GM23248 (cell line): ENCODE data around the gene MAP1B. TPM values are rescaled to one million over a fixed set of nuclear protein-coding genes. Genes with fewer than 3 reads are reported as not detected.
A peak's percentile ranks its signal among the peaks of the same experiment; 100 is the strongest.

ENCODE experiments used
- DNase-seq: peaks from one replicate; pipeline ENCODE4 v3.0.0-alpha.2; 2015
- H2AFZ ChIP-seq: fragments of 200-600 bp; sonication (generic); 2 replicates; pipeline ENCODE4 v1.6.1; 2016; ENCODE audit warnings: antibody characterized with exemption
- H3F3A ChIP-seq: fragments of 200-600 bp; sonication (generic); 2 replicates; pipeline ENCODE4 v1.6.1; 2016; ENCODE audit warnings: mild to moderate bottlenecking, antibody characterized with exemption, mixed run types; ENCODE audit not compliant: insufficient read depth
- H3K27ac ChIP-seq: fragments of 200-600 bp; sonication (generic); 2 replicates; pipeline ENCODE4 v1.5.1; 2016; ENCODE audit warnings: mild to moderate bottlenecking
- H3K27me3 ChIP-seq: fragments of 200-600 bp; sonication (generic); replicated peaks from 2 replicates; pipeline ENCODE4 v1.6.1; 2016; ENCODE audit warnings: mild to moderate bottlenecking; ENCODE audit not compliant: insufficient read depth
- H3K36me3 ChIP-seq: fragments of 200-600 bp; sonication (generic); 2 replicates; pipeline ENCODE4 v1.6.1; 2016; ENCODE audit warnings: low read depth, mild to moderate bottlenecking
- H3K4me1 ChIP-seq: fragments of 200-600 bp; sonication (generic); 2 replicates; pipeline ENCODE4 v1.6.1; 2016; ENCODE audit warnings: mild to moderate bottlenecking; ENCODE audit not compliant: insufficient read depth
- H3K4me2 ChIP-seq: fragments of 200-600 bp; sonication (generic); one replicate; pipeline ENCODE4 v1.6.1; 2016; ENCODE audit warnings: mild to moderate bottlenecking; ENCODE audit not compliant: unreplicated experiment
- H3K4me3 ChIP-seq: fragments of 200-600 bp; sonication (generic); 2 replicates; pipeline ENCODE4 v1.5.1; 2016; ENCODE audit warnings: mild to moderate bottlenecking
- H3K79me2 ChIP-seq: fragments of 200-600 bp; sonication (generic); 2 replicates; pipeline ENCODE4 v1.6.1; 2016; ENCODE audit warnings: mild to moderate bottlenecking; ENCODE audit not compliant: insufficient read depth
- H3K9ac ChIP-seq: fragments of 200-600 bp; sonication (generic); 2 replicates; pipeline ENCODE4 v1.6.1; 2016; ENCODE audit warnings: mild to moderate bottlenecking
- H3K9me2 ChIP-seq: fragments of 200-600 bp; sonication (generic); 2 replicates; pipeline ENCODE4 v1.6.1; 2016; ENCODE audit warnings: mixed run types, mild to moderate bottlenecking, moderate library complexity; ENCODE audit not compliant: insufficient read depth
- H3K9me3 ChIP-seq: fragments of 200-600 bp; sonication (generic); one replicate; pipeline ENCODE4 v1.6.1; 2017; ENCODE audit warnings: low read depth
- H4K20me1 ChIP-seq: fragments of 200-600 bp; sonication (generic); 2 replicates; pipeline ENCODE4 v1.6.0; 2016; ENCODE audit not compliant: insufficient read depth
- EZH2 ChIP-seq: fragments of 200-600 bp; sonication (generic); IDR thresholded peaks from 2 replicates; pipeline ENCODE4 v1.6.1; 2018; ENCODE audit warnings: antibody characterized with exemption, mild to moderate bottlenecking; ENCODE audit not compliant: insufficient read depth, poor library complexity, severe bottlenecking
- EZH2phosphoT487 ChIP-seq: fragments of 200-600 bp; sonication (generic); IDR thresholded peaks from 2 replicates; pipeline ENCODE4 v1.6.1; 2018; ENCODE audit warnings: antibody characterized with exemption, moderate library complexity, mild to moderate bottlenecking, low read depth; ENCODE audit not compliant: insufficient read depth
- WGBS, 2 experiments: methylation state at CpG; one replicate each; pipeline ENCODE4 v1.1.6; 2015 to 2017; ENCODE audit warnings: low lambda C conversion rate in 2 of 2, low coverage in 1 of 2; ENCODE audit errors: missing lambda C conversion rate in 2 of 2; 5-methylcytosine and 5-hydroxymethylcytosine counted together
- in situ Hi-C: fragments of 300-500 bp; cut with MboI; formaldehyde crosslinking; loops from 2 replicates; pipeline ENCODE4 v1.15.0; 2020
- polyA plus RNA-seq: library from polyadenylated mRNA; unstranded; fragments of >200 nt; fragmentation: Nextera tagmentation; extraction: Ambion mirVana; gene quantifications from 2 replicates; pipeline ENCODE4 v1.2.1, GENCODE V29; 2016
- total RNA-seq: library from RNA; depleted of rRNA; stranded (reverse); fragments of >200 nt; shearing (Covaris generic); gene quantifications from 2 replicates; pipeline ENCODE4 v1.2.3, GENCODE V29; 2014

MAP1B gene
- total and polyA plus RNA-seq, 2 experiments from 2014 or later: 149 to 267 TPM

DNA sequence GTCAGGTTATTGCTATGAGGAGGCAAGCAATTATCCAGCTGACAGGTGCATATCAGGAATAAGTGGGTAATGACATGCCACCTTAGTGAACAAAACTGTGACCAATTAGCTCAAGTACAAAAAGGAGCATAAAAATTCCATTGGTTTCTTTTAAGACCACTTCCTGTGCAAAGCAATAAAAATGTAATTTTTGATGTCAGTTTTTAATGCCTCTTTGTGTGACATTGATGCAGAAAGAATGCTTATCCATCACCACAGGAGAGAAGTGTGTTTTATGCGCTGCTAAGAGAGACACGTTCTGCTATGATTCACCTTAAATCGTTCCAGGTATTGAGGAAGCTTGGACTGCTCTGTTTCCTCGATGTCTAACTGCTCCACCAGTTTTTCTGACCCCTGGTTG lies 116.1 kb downstream of the MAP1B start:
- TF ChIP-seq EZH2phosphoT487: no peak
- no peak for TF ChIP-seq EZH2
- H3K9me3 ChIP-seq: no peaks in the 10 kb centered on the region

DNA sequence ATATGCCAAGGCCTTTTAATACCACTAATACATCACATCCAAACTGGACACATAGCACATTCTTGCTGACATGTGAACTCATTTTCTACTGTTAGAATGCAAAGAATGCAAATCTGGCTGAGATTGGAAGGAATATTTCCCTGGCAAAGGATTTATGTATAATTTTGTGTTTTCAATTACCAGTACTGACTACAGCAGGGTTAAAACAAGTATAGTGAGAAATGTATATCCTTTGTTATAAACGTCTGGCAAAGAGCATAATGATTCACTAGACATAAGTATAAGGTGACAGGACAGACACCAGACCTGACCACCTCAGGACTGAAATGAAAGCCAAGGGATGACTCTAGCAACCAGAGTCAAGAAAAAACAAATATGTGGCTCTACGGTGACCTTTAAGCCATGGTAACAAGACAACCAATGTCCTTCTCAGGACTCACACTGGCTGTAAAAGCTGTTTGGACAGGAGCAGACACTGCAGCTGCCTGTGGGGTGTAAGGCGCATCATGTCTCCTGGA lies 117.7 kb downstream of the MAP1B start:
- TF ChIP-seq EZH2 (no peak), EZH2phosphoT487 (0 out of 2 replicates have a peak, but pooled peaks have one; percentile 44)
- DNase-seq: peak; percentile 75
- peak overlapping the region; percentile 74 for H3K27ac ChIP-seq
- peak overlapping the region; percentile 37 for H3K9ac ChIP-seq
- in situ Hi-C loops: no loop called here
- peaks cover 21% of the 10 kb centered on the region for H3K36me3 ChIP-seq
- WGBS, 2 experiments: 56 to 60% methylated on average over 3 of the region's 3 CpGs
- H3K4me2 ChIP-seq: peak overlapping the region; percentile 50
- H3K27me3 ChIP-seq: no peaks in the 10 kb centered on the region
- no peaks in the 10 kb centered on the region for H3K9me3 ChIP-seq
- H4K20me1 ChIP-seq: no peaks in the 10 kb centered on the region
- H3K9me2 ChIP-seq: no peaks in the 10 kb centered on the region
- H3K4me3 ChIP-seq: no peak overlapping the region; the same call in 1 of the 2 replicates
- no peaks in the 10 kb centered on the region for H3K79me2 ChIP-seq
- no peak overlapping the region for H2AFZ ChIP-seq
- H3F3A ChIP-seq: peaks cover 11% of the 10 kb centered on the region
- H3K4me1 ChIP-seq: peaks cover 14% of the 10 kb centered on the region

More for the DNA sequence above, 116.1 kb downstream of the MAP1B start:
- Histone ChIP-seq H3F3A (peaks cover 11% of the 10 kb centered on the region), H3K27ac (no peak overlapping the region), H3K4me3 (no peak overlapping the region), H3K4me2 (no peak overlapping the region), H3K4me1 (peaks cover 14% of the 10 kb centered on the region), H3K36me3 (peaks cover 21% of the 10 kb centered on the region), H3K9me2 (no peaks in the 10 kb centered on the region), H3K79me2 (no peaks in the 10 kb centered on the region), H3K9ac (no peak overlapping the region), H3K27me3 (no peaks in the 10 kb centered on the region), H4K20me1 (no peaks in the 10 kb centered on the region), H2AFZ (no peak overlapping the region)
- no peak for DNase-seq
- in situ Hi-C loops: no loop called here
- WGBS, 2 experiments: 88 to 89% methylated on average over 4 of the region's 4 CpGs

DNA sequence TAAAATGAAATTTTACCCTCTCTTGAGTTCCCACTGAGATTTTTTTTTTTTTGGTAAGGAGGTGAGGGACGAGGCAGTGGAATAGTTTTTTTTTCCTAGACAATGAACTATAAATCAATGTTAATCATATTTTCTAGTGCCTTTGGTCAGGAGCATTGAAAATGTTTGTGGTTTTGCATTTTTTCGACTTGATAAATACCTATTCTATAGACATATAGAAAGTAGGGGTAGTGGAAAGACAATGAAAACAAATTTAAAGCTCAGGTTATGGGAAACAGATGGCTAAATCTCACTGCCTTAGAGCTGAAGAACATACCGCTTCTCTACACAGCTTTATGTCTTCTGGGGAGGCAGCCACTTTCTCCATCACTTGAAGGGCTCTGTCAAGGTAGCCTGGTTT lies 118.5 kb downstream of the MAP1B start:
- in situ Hi-C loops: no loop called here
- no peaks in the 10 kb centered on the region for H3K9me3 ChIP-seq
- no peaks in the 10 kb centered on the region for H3K9me2 ChIP-seq
- H3K27ac ChIP-seq: peak overlapping the region; percentile 74
- H3K4me3 ChIP-seq: no peak overlapping the region
- WGBS, 2 experiments: 93 to 96% methylated on average over 3 of the region's 3 CpGs
- H3K4me1 ChIP-seq: peaks cover 14% of the 10 kb centered on the region
- peaks cover 11% of the 10 kb centered on the region for H3F3A ChIP-seq
- H4K20me1 ChIP-seq: no peaks in the 10 kb centered on the region
- no peak overlapping the region for H2AFZ ChIP-seq
- no peaks in the 10 kb centered on the region for H3K27me3 ChIP-seq
- no peak for DNase-seq
- H3K4me2 ChIP-seq: peak overlapping the region; percentile 50
- H3K36me3 ChIP-seq: peaks cover 15% of the 10 kb centered on the region
- no peaks in the 10 kb centered on the region for H3K79me2 ChIP-seq
- H3K9ac ChIP-seq: peak overlapping the region; percentile 37; the same call in 1 of the 2 replicates
- TF ChIP-seq EZH2 (no peak), EZH2phosphoT487 (no peak)

DNA sequence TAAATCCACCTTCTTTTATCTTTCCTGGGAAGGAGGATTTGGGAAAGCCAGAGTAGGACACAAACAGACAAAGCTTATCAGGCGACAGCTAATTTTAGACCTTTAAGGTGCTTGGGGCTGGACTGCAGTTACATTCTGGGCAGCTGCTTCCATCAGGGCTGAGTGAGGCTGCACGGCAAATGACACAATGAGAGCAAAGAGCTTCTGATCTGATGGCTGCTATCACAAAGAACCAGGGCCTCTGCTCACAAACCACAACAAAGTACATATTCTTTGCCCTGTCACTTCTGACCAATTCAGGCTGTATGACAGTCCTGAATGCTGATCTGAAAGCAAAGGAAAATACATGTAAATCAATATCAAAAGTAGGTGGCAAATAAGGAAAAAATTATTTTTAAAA lies 119.7 kb downstream of the MAP1B start:
- peaks cover 19% of the 10 kb centered on the region for H3K36me3 ChIP-seq

DNA sequence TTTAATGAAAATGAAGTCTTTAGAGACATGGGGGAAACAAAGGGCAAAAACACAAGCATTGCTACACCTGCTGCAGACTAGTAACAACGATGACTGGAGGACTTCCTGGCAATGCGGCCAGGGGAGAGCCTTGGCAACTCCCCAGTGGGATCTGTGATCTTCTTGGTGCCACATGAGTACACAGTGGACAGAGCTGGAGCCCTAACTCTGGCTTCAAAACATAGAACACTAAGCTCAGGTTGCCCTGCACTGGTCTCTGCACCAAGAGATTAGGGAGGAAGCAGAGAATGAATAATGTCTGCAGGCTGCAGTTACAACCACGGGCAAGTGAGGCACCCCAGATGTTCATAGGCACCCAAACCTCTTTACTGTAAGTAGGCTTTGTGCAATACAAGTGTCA lies 121.7 kb downstream of the MAP1B start:
- 82 to 84% methylated on average over 3 of the region's 3 CpGs for WGBS, 2 experiments
- Histone ChIP-seq H2AFZ (no peak overlapping the region), H3K36me3 (peaks cover 8% of the 10 kb centered on the region), H3K4me2 (no peak overlapping the region), H3K27me3 (no peaks in the 10 kb centered on the region), H4K20me1 (no peaks in the 10 kb centered on the region), H3F3A (peaks cover 11% of the 10 kb centered on the region), H3K27ac (no peak overlapping the region), H3K4me3 (no peak overlapping the region), H3K79me2 (no peaks in the 10 kb centered on the region), H3K9me3 (no peaks in the 10 kb centered on the region), H3K4me1 (peaks cover 22% of the 10 kb centered on the region), H3K9ac (no peak overlapping the region), H3K9me2 (no peaks in the 10 kb centered on the region)
- TF ChIP-seq EZH2: no peak
- no peak for TF ChIP-seq EZH2phosphoT487
- in situ Hi-C loops: no loop called here
- no peak for DNase-seq

More for the DNA sequence above, 119.7 kb downstream of the MAP1B start:
- Histone ChIP-seq H3K4me2 (no peak overlapping the region), H3K9me2 (no peaks in the 10 kb centered on the region), H3K27me3 (no peaks in the 10 kb centered on the region), H4K20me1 (no peaks in the 10 kb centered on the region), H3F3A (peaks cover 11% of the 10 kb centered on the region), H3K79me2 (no peaks in the 10 kb centered on the region), H3K27ac (no peak overlapping the region), H2AFZ (no peak overlapping the region), H3K4me1 (peaks cover 14% of the 10 kb centered on the region), H3K9ac (no peak overlapping the region), H3K9me3 (no peaks in the 10 kb centered on the region), H3K4me3 (no peak overlapping the region)
- in situ Hi-C loops: no loop called here
- WGBS, 2 experiments: 100% methylated on average over 2 of the region's 2 CpGs
- TF ChIP-seq EZH2 (no peak), EZH2phosphoT487 (no peak)
- DNase-seq: no peak
